Keratinocyte (primary cell): ENCODE results near the gene FCRL5. TPM values are rescaled to one million over a fixed set of nuclear protein-coding genes. Genes with fewer than 3 reads are reported as not detected.

Experiments
- DNase-seq: peaks from one replicate; pipeline ENCODE4 v3.0.0-alpha.2; 2011; ENCODE audit warnings: low read depth, missing footprints, low spot score
- FAIRE-seq: peaks from 2 replicates; lab custom pipeline; 2011; peaks lifted over from hg19 to GRCh38; lab: Jason Lieb, UNC
- H2AFZ ChIP-seq: 2 replicates; pipeline ENCODE4 v1.6.0; 2012; ENCODE audit warnings: low read length, control low read depth, inconsistent platforms; ENCODE audit not compliant: control insufficient read depth
- H3K27ac ChIP-seq: 2 replicates; pipeline ENCODE4 v1.5.1; 2011; ENCODE audit warnings: low read length; ENCODE audit not compliant: control insufficient read depth, insufficient read depth
- H3K27me3 ChIP-seq: 3 replicates; pipeline ENCODE4 v1.6.0; 2011; ENCODE audit warnings: low read length; ENCODE audit not compliant: control insufficient read depth, insufficient read depth; ENCODE audit errors: extremely low read depth
- H3K36me3 ChIP-seq, 2 experiments: 2 replicates in 1 of 2; 3 replicates in 1 of 2; pipeline ENCODE4 v1.5.1; 2011; ENCODE audit warnings: low read length in 2 of 2, mild to moderate bottlenecking in 1 of 2; ENCODE audit not compliant: control insufficient read depth in 2 of 2, insufficient read depth in 2 of 2; ENCODE audit errors: extremely low read depth in 1 of 2
- H3K4me1 ChIP-seq: 3 replicates; pipeline ENCODE4 v1.5.1; 2011; ENCODE audit warnings: low read length; ENCODE audit not compliant: control insufficient read depth, insufficient read depth; ENCODE audit errors: extremely low read depth
- H3K4me2 ChIP-seq: 3 replicates; pipeline ENCODE4 v1.6.0; 2011; ENCODE audit warnings: low read depth, low read length; ENCODE audit not compliant: control insufficient read depth, insufficient read depth; ENCODE audit errors: extremely low read depth
- H3K4me3 ChIP-seq, 3 experiments: fragments of 200-600 bp in 1 of 3; sonication (generic) in 1 of 3; 2 replicates in 2 of 3; 3 replicates in 1 of 3; pipeline ENCODE4 v1.5.1; 2011 to 2016; ENCODE audit warnings: low read length in 3 of 3, mild to moderate bottlenecking in 3 of 3, control low read depth in 2 of 3, inconsistent platforms in 1 of 3, low read depth in 1 of 3, mixed read lengths in 1 of 3, mixed run types in 1 of 3, moderate library complexity in 1 of 3; ENCODE audit not compliant: control insufficient read depth in 2 of 3, insufficient read depth in 2 of 3; ENCODE audit errors: extremely low read depth in 1 of 3
- H3K79me2 ChIP-seq: 2 replicates; pipeline ENCODE4 v1.6.0; 2012; ENCODE audit warnings: low read length; ENCODE audit not compliant: control insufficient read depth, insufficient read depth
- H3K9ac ChIP-seq: 3 replicates; pipeline ENCODE4 v1.6.0; 2011; ENCODE audit warnings: low read length; ENCODE audit not compliant: control insufficient read depth, insufficient read depth; ENCODE audit errors: extremely low read depth
- H3K9me1 ChIP-seq: 3 replicates; pipeline ENCODE4 v1.6.0; 2011; ENCODE audit warnings: low read length; ENCODE audit not compliant: control insufficient read depth, insufficient read depth; ENCODE audit errors: extremely low read depth
- H3K9me3 ChIP-seq: 2 replicates; pipeline ENCODE4 v1.5.1; 2012; ENCODE audit warnings: low read depth, low read length; ENCODE audit not compliant: control insufficient read depth
- H4K20me1 ChIP-seq: 3 replicates; pipeline ENCODE4 v1.6.0; 2011; ENCODE audit warnings: low read length; ENCODE audit not compliant: control insufficient read depth, insufficient read depth; ENCODE audit errors: extremely low read depth
- CTCF ChIP-seq, 3 experiments: IDR thresholded peaks in 1 of 3; conservative IDR thresholded peaks in 1 of 3; optimal IDR thresholded peaks in 1 of 3; 2 replicates in 2 of 3; 3 replicates in 1 of 3; pipeline versions ENCODE3 to v1.5.1; 2011; ENCODE audit warnings: low read length in 3 of 3, mild to moderate bottlenecking in 3 of 3, moderate library complexity in 2 of 3, control low read depth in 1 of 3, inconsistent platforms in 1 of 3; ENCODE audit not compliant: insufficient read depth in 2 of 3; ENCODE audit errors: extremely low read depth in 1 of 3
- EZH2 ChIP-seq: IDR thresholded peaks from one replicate; pipeline ENCODE4 v1.6.1; 2012; ENCODE audit warnings: inconsistent platforms, mild to moderate bottlenecking, low read length, moderate library complexity
- dilution Hi-C: fragments of 300-500 bp; cut with MboI; formaldehyde crosslinking; loops from one replicate; pipeline ENCODE4 v1.7.0; 2020; ENCODE audit warnings: low sequenced_read_pairs; ENCODE audit not compliant: extremely low pct_ligation_motif_present
- polyA plus RNA-seq, 5 experiments: library from polyadenylated mRNA; depleted of rRNA in 3 of 5; stranded (reverse) in 3 of 5; stranded (forward) in 1 of 5; unstranded in 1 of 5; fragments of >200 nt; gene quantifications; 1 replicate in 1 of 5; 2 replicates in 3 of 5; 3 replicates in 1 of 5; pipeline versions ENCODE4 v1.2.1 to v1.2.3, GENCODE V29; 2011 to 2012; ENCODE audit warnings: missing spikeins in 2 of 5, low read depth in 1 of 5, low replicate concordance in 1 of 5

Gene FCRL5
- polyA plus RNA-seq, 1 donor (not counting 4 experiments of a cell fraction or from before 2014, with no cell fraction given), result not detected

GRCh38 chr1:157580179-157580827, 28.0 kb upstream of the FCRL5 start:
- DNase-seq (peak; percentile 49), FAIRE-seq (peak; percentile 88)
- H3K79me2 ChIP-seq, result no peaks in the 10 kb centered on the region
- H3K9me1 ChIP-seq, result no peaks in the 10 kb centered on the region
- H3K36me3 ChIP-seq, result no peaks in the 10 kb centered on the region
- H3K9me3 ChIP-seq, result no peaks in the 10 kb centered on the region
- H4K20me1 ChIP-seq, result no peaks in the 10 kb centered on the region
- H3K27ac ChIP-seq, result no peak overlapping the region
- no peak overlapping the region for H3K4me2 ChIP-seq
- peaks cover 5% of the 10 kb centered on the region for H3K27me3 ChIP-seq
- TF ChIP-seq EZH2 (no peak), CTCF (optimal IDR thresholded peaks at IDR 0.05 in 1 of 3, IDR thresholded peaks at IDR 0.05 in 1 of 3, conservative IDR thresholded peaks at IDR 0.05 in 1 of 3; ENCODE audit: extremely low read depth in 1 of 3, insufficient read depth in 2 of 3, low read length in 3 of 3) (peak; percentile 50 to 66 (median 61))
- no peak overlapping the region for H2AFZ ChIP-seq
- no peaks in the 10 kb centered on the region for H3K4me1 ChIP-seq
- dilution Hi-C loops, result no loop called here
- no peak overlapping the region for H3K4me3 ChIP-seq
- no peak overlapping the region for H3K9ac ChIP-seq

- Histone ChIP-seq H3K27ac (no peak overlapping the region), H3K9me1 (no peaks in the 10 kb centered on the region), H3K27me3 (peaks cover 5% of the 10 kb centered on the region), H3K9ac (no peak overlapping the region), H3K4me3 (no peak overlapping the region), H3K4me2 (no peak overlapping the region), H3K9me3 (no peaks in the 10 kb centered on the region), H3K4me1 (no peaks in the 10 kb centered on the region), H4K20me1 (no peaks in the 10 kb centered on the region), H2AFZ (no peak overlapping the region), H3K36me3 (no peaks in the 10 kb centered on the region), H3K79me2 (no peaks in the 10 kb centered on the region)
- dilution Hi-C loops, result no loop called here
- no peak for TF ChIP-seq CTCF (optimal IDR thresholded peaks at IDR 0.05 in 1 of 3, IDR thresholded peaks at IDR 0.05 in 1 of 3, conservative IDR thresholded peaks at IDR 0.05 in 1 of 3; ENCODE audit: extremely low read depth in 1 of 3, insufficient read depth in 2 of 3, low read length in 3 of 3)
- TF ChIP-seq EZH2, result no peak
- FAIRE-seq, result no peak
- DNase-seq, result no peak
These were observed 25.1 kb upstream of the FCRL5 start for GRCh38 chr1:157577420-157577819.
